ENCODE measurements around the gene EIF4EBP3. TPM values are rescaled to one million over a fixed set of nuclear protein-coding genes. Genes with fewer than 3 reads are reported as not detected.

EIF4EBP3 gene
- polyA plus RNA-seq, 1 of the 3 experiments (the other 2 are of a cell fraction), result 1.1 TPM

- Histone ChIP-seq H2AFZ (ENCODE audit: low read depth) (no peak overlapping the region), H4K20me1 (ENCODE audit: insufficient read depth) (no peaks in the 10 kb centered on the region), H3K9me3 (no peaks in the 10 kb centered on the region), H3K79me2 (ENCODE audit: insufficient read depth) (peaks cover 28% of the 10 kb centered on the region), H3K4me2 (no peak overlapping the region), H3K9me2 (no peaks in the 10 kb centered on the region), H3K36me3 (replicated peaks in 1 of 2; ENCODE audit: control insufficient read depth in 1 of 2, insufficient read depth in 2 of 2, low read length in 1 of 2) (peaks cover 0 to 17% of the 10 kb centered on the region in 2 experiments), H3K27me3 (ENCODE audit: insufficient read depth) (no peaks in the 10 kb centered on the region), H3F3A (replicated peaks; ENCODE audit: insufficient read depth) (no peaks in the 10 kb centered on the region), H3K4me3 (ENCODE audit: low read depth in 2 of 2, low read length in 1 of 2) (no peak overlapping the region), H3K27ac (ENCODE audit: low read depth in 2 of 2, low read length in 1 of 2) (no peak overlapping the region), H3K9ac (no peak overlapping the region), H3K4me1 (ENCODE audit: control insufficient read depth in 1 of 2, insufficient read depth in 2 of 2, low read depth in 1 of 2, low read length in 1 of 2) (peaks cover 0 to 31% of the 10 kb centered on the region in 2 experiments; a peak in 3 of 4 replicates)
- DNase-seq, result no peak
- POLR2A ChIA-PET, result no interaction called here
- 97% methylated on average over 6 of the region's 10 CpGs for WGBS (ENCODE audit: low lambda C conversion rate)
- TF ChIP-seq CHD2 (IDR thresholded peaks at IDR 0.05; ENCODE audit: low read length, partially characterized antibody) (no peak), IRF3 (IDR thresholded peaks at IDR 0.05; ENCODE audit: low read depth, low read length) (no peak), GATA2 (CRISPR knock-in tag; IDR thresholded peaks at IDR 0.05) (no peak), FOSL2 (IDR thresholded peaks at IDR 0.05; ENCODE audit: borderline replicate concordance, low read depth) (no peak), ELF1 (IDR thresholded peaks at IDR 0.05) (no peak), ZBTB33 (IDR thresholded peaks at IDR 0.05; ENCODE audit: borderline replicate concordance, low read depth) (no peak), NRF1 (IDR thresholded peaks at IDR 0.05; ENCODE audit: low read depth, low read length) (no peak), CTCF (IDR thresholded peaks at IDR 0.05) (no peak), REST (IDR thresholded peaks at IDR 0.05; ENCODE audit: low read depth, low read length) (no peak), FOXM1 (IDR thresholded peaks at IDR 0.05; ENCODE audit: low read depth) (no peak), RCOR1 (IDR thresholded peaks at IDR 0.05; ENCODE audit: low read length) (no peak), USF2 (IDR thresholded peaks at IDR 0.05; ENCODE audit: borderline replicate concordance, low read depth, low read length) (no peak), RFX5 (IDR thresholded peaks at IDR 0.05; ENCODE audit: low read length) (no peak), EP300 (IDR thresholded peaks at IDR 0.05; ENCODE audit: borderline replicate concordance in 1 of 2, low read depth in 1 of 2, low read length in 1 of 2) (no peak), YY1 (IDR thresholded peaks at IDR 0.05; ENCODE audit: low read depth) (no peak), SIN3A (IDR thresholded peaks at IDR 0.05; ENCODE audit: borderline replicate concordance, low read depth, low read length) (no peak), MEF2A (IDR thresholded peaks at IDR 0.05; ENCODE audit: borderline replicate concordance, low read depth) (no peak), MXI1 (IDR thresholded peaks at IDR 0.05; ENCODE audit: low read depth, low read length) (no peak), GABPA (IDR thresholded peaks at IDR 0.05; ENCODE audit: low read depth) (no peak), MAX (IDR thresholded peaks at IDR 0.05; ENCODE audit: low read depth) (no peak)
- CTCF ChIA-PET, result no interaction called here
Measured at GRCh38 chr5:140560227-140560626, 12.8 kb downstream of the EIF4EBP3 start.
